SJSA1 (cell line): Measurements from ENCODE around the gene NEK7. TPM values are rescaled to one million over a fixed set of nuclear protein-coding genes. Genes with fewer than 3 reads are reported as not detected.
"Not testable (repeated sequence)": the region's sequence is repeated elsewhere in the genome, so short reads cannot be mapped to it uniquely, and the experiment has no call there.

ENCODE experiments used
- DNase-seq, 2 experiments: peaks; one replicate each; pipeline ENCODE4 v3.0.0-alpha.2; 2015 to 2020; ENCODE audit warnings: low spot score in 2 of 2, low read depth in 1 of 2
- H3K27ac ChIP-seq: fragments of 250-450 bp; sonication (Bioruptor Pico); 2 replicates; pipeline ENCODE4 v1.5.1; 2020; ENCODE audit warnings: mild to moderate bottlenecking, moderate library complexity
- H3K27me3 ChIP-seq: fragments of 250-450 bp; sonication (Bioruptor Pico); replicated peaks from 2 replicates; pipeline ENCODE4 v1.5.1; 2020; ENCODE audit warnings: mild to moderate bottlenecking, moderate library complexity
- H3K36me3 ChIP-seq: fragments of 250-450 bp; sonication (Bioruptor Pico); 2 replicates; pipeline ENCODE4 v1.5.1; 2020; ENCODE audit warnings: mild to moderate bottlenecking
- H3K4me1 ChIP-seq: fragments of 250-450 bp; sonication (Bioruptor Pico); replicated peaks from 2 replicates; pipeline ENCODE4 v1.6.1; 2021; ENCODE audit warnings: mild to moderate bottlenecking
- H3K4me3 ChIP-seq: fragments of 250-450 bp; sonication (Bioruptor Pico); 2 replicates; pipeline ENCODE4 v1.5.1; 2020; ENCODE audit warnings: mild to moderate bottlenecking
- H3K9me3 ChIP-seq: fragments of 250-450 bp; sonication (Bioruptor Pico); replicated peaks from 2 replicates; pipeline ENCODE4 v1.5.1; 2020; ENCODE audit warnings: mild to moderate bottlenecking
- total RNA-seq: library from RNA; depleted of rRNA; stranded (reverse); fragments of >200 nt; shearing (Covaris generic); gene quantifications from 2 replicates; pipeline ENCODE4 v1.2.3, GENCODE V29; 2014

NEK7 gene
- total RNA-seq, 1 experiment from 2014 or later: 136 TPM

GRCh38 chr1:198291036-198291435, 134.2 kb downstream of the NEK7 start:
- Histone ChIP-seq H3K9me3 (no peaks in the 10 kb centered on the region), H3K4me3 (no peak overlapping the region), H3K4me1 (peaks cover 9% of the 10 kb centered on the region), H3K36me3 (no peaks in the 10 kb centered on the region), H3K27ac (no peak overlapping the region), H3K27me3 (no peaks in the 10 kb centered on the region)
- DNase-seq: no peak

GRCh38 chr1:198291924-198292323, 135.1 kb downstream of the NEK7 start:
- H3K9me3 ChIP-seq: no peaks in the 10 kb centered on the region
- H3K4me1 ChIP-seq: peaks cover 9% of the 10 kb centered on the region
- H3K36me3 ChIP-seq: no peaks in the 10 kb centered on the region
- no peak for DNase-seq
- H3K4me3 ChIP-seq: no peak overlapping the region
- H3K27ac ChIP-seq: no peak overlapping the region
- no peaks in the 10 kb centered on the region for H3K27me3 ChIP-seq

GRCh38 chr1:198295225-198295624, 138.4 kb downstream of the NEK7 start:
- Histone ChIP-seq H3K27me3 (no peaks in the 10 kb centered on the region), H3K27ac (no peak overlapping the region), H3K9me3 (no peaks in the 10 kb centered on the region), H3K4me1 (no peaks in the 10 kb centered on the region), H3K36me3 (peaks cover 8% of the 10 kb centered on the region; the same call in 1 of the 2 replicates), H3K4me3 (no peak overlapping the region)
- no peak for DNase-seq

- DNase-seq: no peak
- H3K9me3 ChIP-seq: no peaks in the 10 kb centered on the region
- H3K4me1 ChIP-seq: no peaks in the 10 kb centered on the region
- no peak overlapping the region for H3K27ac ChIP-seq
- no peaks in the 10 kb centered on the region for H3K27me3 ChIP-seq
- peaks cover 12% of the 10 kb centered on the region; the same call in 1 of the 2 replicates for H3K36me3 ChIP-seq
- H3K4me3 ChIP-seq: no peak overlapping the region
Observed at GRCh38 chr1:198295971-198296370, 139.2 kb downstream of the NEK7 start.

GRCh38 chr1:198297281-198297680, 140.5 kb downstream of the NEK7 start:
- H3K27me3 ChIP-seq: no peaks in the 10 kb centered on the region
- no peak overlapping the region for H3K27ac ChIP-seq
- no peak for DNase-seq
- no peak overlapping the region for H3K4me3 ChIP-seq
- no peaks in the 10 kb centered on the region for H3K4me1 ChIP-seq
- H3K36me3 ChIP-seq: peaks cover 12% of the 10 kb centered on the region; the same call in 1 of the 2 replicates
- H3K9me3 ChIP-seq: no peaks in the 10 kb centered on the region

- Histone ChIP-seq H3K27me3 (no peaks in the 10 kb centered on the region), H3K4me1 (no peaks in the 10 kb centered on the region), H3K27ac (no peak overlapping the region), H3K9me3 (no peaks in the 10 kb centered on the region), H3K4me3 (no peak overlapping the region), H3K36me3 (peaks cover 12% of the 10 kb centered on the region; the same call in 1 of the 2 replicates)
- DNase-seq: no peak
Observed at GRCh38 chr1:198298640-198299039, 141.8 kb downstream of the NEK7 start.

GRCh38 chr1:198300451-198300850, 143.7 kb downstream of the NEK7 start:
- Histone ChIP-seq H3K36me3 (peaks cover 12% of the 10 kb centered on the region; the same call in 1 of the 2 replicates), H3K4me1 (no peaks in the 10 kb centered on the region), H3K4me3 (no peak overlapping the region), H3K9me3 (no peaks in the 10 kb centered on the region), H3K27me3 (no peaks in the 10 kb centered on the region), H3K27ac (no peak overlapping the region)
- no peak for DNase-seq

- no peaks in the 10 kb centered on the region; the same call in 1 of the 2 replicates for H3K4me1 ChIP-seq
- DNase-seq: no peak
- no peak overlapping the region for H3K27ac ChIP-seq
- no peak overlapping the region for H3K4me3 ChIP-seq
- peaks cover 6% of the 10 kb centered on the region; the same call in 1 of the 2 replicates for H3K36me3 ChIP-seq
- no peaks in the 10 kb centered on the region for H3K27me3 ChIP-seq
- H3K9me3 ChIP-seq: no peaks in the 10 kb centered on the region
Observed at GRCh38 chr1:198304431-198304830, 147.6 kb downstream of the NEK7 start.

GRCh38 chr1:198314817-198315216, 158.0 kb downstream of the NEK7 start:
- not testable (repeated sequence) for H3K4me1 ChIP-seq, H3K36me3 ChIP-seq

GRCh38 chr1:198315331-198315730, 158.5 kb downstream of the NEK7 start:
- DNase-seq, H3K27me3 ChIP-seq, H3K4me1 ChIP-seq, H3K9me3 ChIP-seq, H3K4me3 ChIP-seq, H3K36me3 ChIP-seq, H3K27ac ChIP-seq: not testable (repeated sequence)

More at GRCh38 chr1:198314817-198315216, 158.0 kb downstream of the NEK7 start:
- not testable (repeated sequence) for H3K4me3 ChIP-seq, DNase-seq, H3K9me3 ChIP-seq, H3K27me3 ChIP-seq, H3K27ac ChIP-seq

GRCh38 chr1:198316546-198317100, 159.8 kb downstream of the NEK7 start:
- Histone ChIP-seq H3K27ac (no peak overlapping the region), H3K4me1 (no peaks in the 10 kb centered on the region), H3K36me3 (peaks cover 10% of the 10 kb centered on the region; the same call in 1 of the 2 replicates), H3K9me3 (no peaks in the 10 kb centered on the region), H3K27me3 (no peaks in the 10 kb centered on the region), H3K4me3 (no peak overlapping the region)
- no peak for DNase-seq

- H3K27me3 ChIP-seq: no peaks in the 10 kb centered on the region
- no peak overlapping the region for H3K4me3 ChIP-seq
- H3K27ac ChIP-seq: no peak overlapping the region
- no peaks in the 10 kb centered on the region for H3K4me1 ChIP-seq
- DNase-seq: no peak
- no peaks in the 10 kb centered on the region for H3K9me3 ChIP-seq
- peaks cover 10% of the 10 kb centered on the region; the same call in 1 of the 2 replicates for H3K36me3 ChIP-seq
Observed at GRCh38 chr1:198318085-198318484, 161.3 kb downstream of the NEK7 start.

GRCh38 chr1:198320759-198321158, 164.0 kb downstream of the NEK7 start:
- Histone ChIP-seq H3K27me3 (no peaks in the 10 kb centered on the region), H3K4me3 (no peak overlapping the region), H3K27ac (no peak overlapping the region), H3K9me3 (no peaks in the 10 kb centered on the region), H3K4me1 (no peaks in the 10 kb centered on the region), H3K36me3 (peaks cover 8% of the 10 kb centered on the region; the same call in 1 of the 2 replicates)
- DNase-seq: no peak

GRCh38 chr1:198326232-198326631, 169.4 kb downstream of the NEK7 start:
- no peak overlapping the region for H3K4me3 ChIP-seq
- H3K27me3 ChIP-seq: no peaks in the 10 kb centered on the region
- no peak for DNase-seq
- no peak overlapping the region for H3K27ac ChIP-seq
- no peaks in the 10 kb centered on the region for H3K36me3 ChIP-seq
- H3K9me3 ChIP-seq: no peaks in the 10 kb centered on the region
- H3K4me1 ChIP-seq: no peaks in the 10 kb centered on the region

- no peaks in the 10 kb centered on the region for H3K9me3 ChIP-seq
- no peaks in the 10 kb centered on the region for H3K4me1 ChIP-seq
- no peaks in the 10 kb centered on the region for H3K36me3 ChIP-seq
- no peak for DNase-seq
- no peak overlapping the region for H3K4me3 ChIP-seq
- H3K27me3 ChIP-seq: no peaks in the 10 kb centered on the region
- H3K27ac ChIP-seq: no peak overlapping the region
Observed at GRCh38 chr1:198326915-198327314, 170.1 kb downstream of the NEK7 start.
